ENCODE data around the gene KIAA0040. TPM values are rescaled to one million over a fixed set of nuclear protein-coding genes. Genes with fewer than 3 reads are reported as not detected.

The KIAA0040 gene
- total RNA-seq, 1 experiment from 2014 or later = 0.31 TPM

DNA sequence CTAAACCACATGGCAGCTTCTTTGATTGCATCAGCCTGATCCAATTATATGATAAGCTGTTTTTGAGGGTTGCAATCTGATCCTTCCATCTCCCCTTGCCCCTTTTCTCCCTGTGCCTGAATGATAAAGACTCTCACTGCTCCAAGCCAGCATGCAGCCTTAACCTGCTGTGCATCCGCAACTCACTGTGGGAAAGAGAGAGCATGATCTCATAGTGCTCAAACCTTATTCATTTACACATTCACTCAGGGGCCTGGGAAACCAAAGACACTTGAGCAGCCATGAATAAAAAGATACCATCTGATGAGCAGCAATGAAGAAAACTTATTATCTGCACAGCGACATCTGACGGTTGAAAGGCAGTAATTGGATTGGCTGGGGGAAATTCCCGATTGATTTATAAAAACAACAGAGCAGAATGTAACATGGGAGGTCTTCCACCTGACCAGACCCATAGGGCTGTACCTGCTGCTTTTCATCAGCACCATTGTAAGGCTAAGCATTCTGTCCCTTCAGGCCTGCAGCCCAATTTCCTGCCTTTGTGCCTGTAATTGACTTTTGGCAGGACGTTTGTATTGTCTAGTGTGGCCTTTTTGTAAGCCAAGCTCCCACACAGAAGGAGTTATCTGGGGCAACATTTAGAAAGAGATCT, 62.5 kb downstream of the KIAA0040 start:
- ChIA-PET CTCF (no interaction called here), POLR2A (no interaction called here)
- TF ChIP-seq POLR2AphosphoS5 (IDR thresholded peaks at IDR 0.05; ENCODE audit: low read depth, low read length) (no peak), TCF7L2 (IDR thresholded peaks at IDR 0.05; ENCODE audit: low read depth, low read length) (no peak), SIN3A (IDR thresholded peaks at IDR 0.05; ENCODE audit: borderline replicate concordance, insufficient read depth, low read depth, low read length) (no peak)
- TF ChIP-seq, protein P1, sequence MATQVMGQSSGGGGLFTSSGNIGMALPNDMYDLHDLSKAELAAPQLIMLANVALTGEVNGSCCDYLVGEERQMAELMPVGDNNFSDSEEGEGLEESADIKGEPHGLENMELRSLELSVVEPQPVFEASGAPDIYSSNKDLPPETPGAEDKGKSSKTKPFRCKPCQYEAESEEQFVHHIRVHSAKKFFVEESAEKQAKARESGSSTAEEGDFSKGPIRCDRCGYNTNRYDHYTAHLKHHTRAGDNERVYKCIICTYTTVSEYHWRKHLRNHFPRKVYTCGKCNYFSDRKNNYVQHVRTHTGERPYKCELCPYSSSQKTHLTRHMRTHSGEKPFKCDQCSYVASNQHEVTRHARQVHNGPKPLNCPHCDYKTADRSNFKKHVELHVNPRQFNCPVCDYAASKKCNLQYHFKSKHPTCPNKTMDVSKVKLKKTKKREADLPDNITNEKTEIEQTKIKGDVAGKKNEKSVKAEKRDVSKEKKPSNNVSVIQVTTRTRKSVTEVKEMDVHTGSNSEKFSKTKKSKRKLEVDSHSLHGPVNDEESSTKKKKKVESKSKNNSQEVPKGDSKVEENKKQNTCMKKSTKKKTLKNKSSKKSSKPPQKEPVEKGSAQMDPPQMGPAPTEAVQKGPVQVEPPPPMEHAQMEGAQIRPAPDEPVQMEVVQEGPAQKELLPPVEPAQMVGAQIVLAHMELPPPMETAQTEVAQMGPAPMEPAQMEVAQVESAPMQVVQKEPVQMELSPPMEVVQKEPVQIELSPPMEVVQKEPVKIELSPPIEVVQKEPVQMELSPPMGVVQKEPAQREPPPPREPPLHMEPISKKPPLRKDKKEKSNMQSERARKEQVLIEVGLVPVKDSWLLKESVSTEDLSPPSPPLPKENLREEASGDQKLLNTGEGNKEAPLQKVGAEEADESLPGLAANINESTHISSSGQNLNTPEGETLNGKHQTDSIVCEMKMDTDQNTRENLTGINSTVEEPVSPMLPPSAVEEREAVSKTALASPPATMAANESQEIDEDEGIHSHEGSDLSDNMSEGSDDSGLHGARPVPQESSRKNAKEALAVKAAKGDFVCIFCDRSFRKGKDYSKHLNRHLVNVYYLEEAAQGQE (IDR thresholded peaks at IDR 0.05; ENCODE audit: insufficient read depth in 1 of 2, low read depth in 2 of 2, low read length in 1 of 2) = no peak
- TF ChIP-seq, protein P2, sequence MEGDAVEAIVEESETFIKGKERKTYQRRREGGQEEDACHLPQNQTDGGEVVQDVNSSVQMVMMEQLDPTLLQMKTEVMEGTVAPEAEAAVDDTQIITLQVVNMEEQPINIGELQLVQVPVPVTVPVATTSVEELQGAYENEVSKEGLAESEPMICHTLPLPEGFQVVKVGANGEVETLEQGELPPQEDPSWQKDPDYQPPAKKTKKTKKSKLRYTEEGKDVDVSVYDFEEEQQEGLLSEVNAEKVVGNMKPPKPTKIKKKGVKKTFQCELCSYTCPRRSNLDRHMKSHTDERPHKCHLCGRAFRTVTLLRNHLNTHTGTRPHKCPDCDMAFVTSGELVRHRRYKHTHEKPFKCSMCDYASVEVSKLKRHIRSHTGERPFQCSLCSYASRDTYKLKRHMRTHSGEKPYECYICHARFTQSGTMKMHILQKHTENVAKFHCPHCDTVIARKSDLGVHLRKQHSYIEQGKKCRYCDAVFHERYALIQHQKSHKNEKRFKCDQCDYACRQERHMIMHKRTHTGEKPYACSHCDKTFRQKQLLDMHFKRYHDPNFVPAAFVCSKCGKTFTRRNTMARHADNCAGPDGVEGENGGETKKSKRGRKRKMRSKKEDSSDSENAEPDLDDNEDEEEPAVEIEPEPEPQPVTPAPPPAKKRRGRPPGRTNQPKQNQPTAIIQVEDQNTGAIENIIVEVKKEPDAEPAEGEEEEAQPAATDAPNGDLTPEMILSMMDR (IDR thresholded peaks at IDR 0.05) = no peak
- Histone ChIP-seq H3K4me3 (ENCODE audit: low read depth in 2 of 2, low read length in 2 of 2) (no peak overlapping the region), H3K27me3 (ENCODE audit: control insufficient read depth, insufficient read depth, low read length) (peaks cover 5% of the 10 kb centered on the region; the same call in 1 of the 2 replicates), H3K27ac (ENCODE audit: low read length) (no peak overlapping the region), H3K4me1 (ENCODE audit: control insufficient read depth, insufficient read depth, low read length) (no peaks in the 10 kb centered on the region), H3K36me3 (ENCODE audit: control insufficient read depth, insufficient read depth, low read length) (no peaks in the 10 kb centered on the region), H3K9me3 (ENCODE audit: control insufficient read depth, insufficient read depth, low read depth, low read length) (no peaks in the 10 kb centered on the region)
- no TSS peak for BruUV-seq (replicated peaks)
- ATAC-seq (no peak), DNase-seq (ENCODE audit: low read depth, low spot score) (no peak)
- intact Hi-C loops (cut with micrococcal nuclease; ENCODE audit: unreplicated experiment) (no loop called here), in situ Hi-C loops (cut with HindIII; ENCODE audit: low pct_unique_long_range_greater_than_20kb, low sequenced_read_pairs) (no loop called here)

DNA sequence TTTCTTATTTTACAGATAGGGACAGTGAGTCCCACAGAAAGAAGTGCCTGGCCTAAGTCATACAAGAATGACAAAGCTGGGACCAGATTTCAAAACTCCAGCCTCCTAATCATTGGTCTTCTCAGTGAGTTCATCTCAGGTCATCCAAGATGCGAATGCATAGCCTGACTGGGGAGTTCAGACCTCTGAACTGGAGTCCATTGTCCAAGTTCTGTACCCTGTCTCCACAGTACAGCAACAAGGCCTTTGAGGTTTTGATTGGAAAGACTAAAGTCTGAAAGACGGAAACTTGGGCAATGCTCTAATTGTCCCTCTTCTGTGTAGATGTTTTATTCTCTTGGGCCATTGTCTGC, 63.0 kb downstream of the KIAA0040 start:
- peaks cover 2% of the 10 kb centered on the region; the same call in 1 of the 2 replicates for H3K27me3 ChIP-seq (ENCODE audit: control insufficient read depth, insufficient read depth, low read length)
- H3K27ac ChIP-seq (ENCODE audit: low read length) = no peak overlapping the region
- POLR2A ChIA-PET = no interaction called here
- intact Hi-C loops (cut with micrococcal nuclease; ENCODE audit: unreplicated experiment) = no loop called here
- no peaks in the 10 kb centered on the region for H3K4me1 ChIP-seq (ENCODE audit: control insufficient read depth, insufficient read depth, low read length)
- no peaks in the 10 kb centered on the region for H3K36me3 ChIP-seq (ENCODE audit: control insufficient read depth, insufficient read depth, low read length)
- no TSS peak for BruUV-seq (replicated peaks)
- in situ Hi-C loops (cut with HindIII; ENCODE audit: low pct_unique_long_range_greater_than_20kb, low sequenced_read_pairs) = no loop called here
- no peak for TF ChIP-seq POLR2AphosphoS5 (IDR thresholded peaks at IDR 0.05; ENCODE audit: low read depth, low read length)
- TF ChIP-seq, protein P2 (IDR thresholded peaks at IDR 0.05) = no peak
- no peak for TF ChIP-seq SIN3A (IDR thresholded peaks at IDR 0.05; ENCODE audit: borderline replicate concordance, insufficient read depth, low read depth, low read length)
- no peak for TF ChIP-seq TCF7L2 (IDR thresholded peaks at IDR 0.05; ENCODE audit: low read depth, low read length)
- TF ChIP-seq, protein P1 (IDR thresholded peaks at IDR 0.05; ENCODE audit: insufficient read depth in 1 of 2, low read depth in 2 of 2, low read length in 1 of 2) = no peak
- CTCF ChIA-PET = no interaction called here
- ATAC-seq (no peak), DNase-seq (ENCODE audit: low read depth, low spot score) (no peak)
- H3K4me3 ChIP-seq (ENCODE audit: low read depth in 2 of 2, low read length in 2 of 2) = no peak overlapping the region
- no peaks in the 10 kb centered on the region for H3K9me3 ChIP-seq (ENCODE audit: control insufficient read depth, insufficient read depth, low read depth, low read length)

Data from Panc1 (cell line).